Omental fat pad (tissue), 4 donors: ENCODE results near the gene NRXN2. TPM values are rescaled to one million over a fixed set of nuclear protein-coding genes. Genes with fewer than 3 reads are reported as not detected.

Experiments used
- ATAC-seq: fragments of 150-250 bp; one replicate; pipeline ENCODE4 v1.9.1; 2016; ENCODE audit warnings: mild to moderate bottlenecking, moderate library complexity; ENCODE audit not compliant: low FRiP score
- DNase-seq: peaks from one replicate; pipeline ENCODE4 v3.0.0-alpha.2; 2019; ENCODE audit warnings: low spot score
- total RNA-seq, 4 donors: library from RNA; depleted of rRNA; stranded (reverse); fragments of >200 nt; gene quantifications; one replicate each; pipeline ENCODE4 v1.1.0, GENCODE V29; 2016
- TF ChIP-seq, protein P1 (sequence below), 3 donors: fragments of 450-650 bp; IDR thresholded peaks; one replicate each; pipeline ENCODE4 v1.5.1; 2016 to 2017; ENCODE audit warnings: antibody characterized with exemption in 3 of 3, mild to moderate bottlenecking in 3 of 3, moderate library complexity in 2 of 3

The NRXN2 gene
- total RNA-seq, 4 donors from 2014 or later = 1.5 to 6.3 (median 3.4) TPM

DNA sequence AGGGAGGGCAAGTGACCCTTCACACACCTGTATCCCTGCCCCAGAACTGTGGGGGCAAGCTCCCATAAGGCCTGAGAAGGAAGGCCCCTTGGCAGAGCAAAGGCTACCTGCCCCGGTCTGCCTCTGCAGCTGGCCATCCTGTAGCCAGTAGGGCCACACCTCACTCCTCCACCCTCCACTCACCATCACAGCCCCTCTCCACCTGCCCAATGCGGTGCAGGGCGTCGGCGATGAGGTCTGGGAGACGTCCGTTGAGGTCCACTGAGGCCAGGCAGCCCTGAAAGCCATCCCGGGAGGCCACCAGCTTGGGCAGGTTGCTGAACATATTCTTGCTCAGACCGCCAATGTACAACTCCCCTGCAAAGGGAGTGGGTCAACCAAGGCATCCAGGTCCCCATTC lies 74.4 kb downstream of the NRXN2 start:
- ATAC-seq (no peak), DNase-seq (no peak)
- TF ChIP-seq, protein P1, sequence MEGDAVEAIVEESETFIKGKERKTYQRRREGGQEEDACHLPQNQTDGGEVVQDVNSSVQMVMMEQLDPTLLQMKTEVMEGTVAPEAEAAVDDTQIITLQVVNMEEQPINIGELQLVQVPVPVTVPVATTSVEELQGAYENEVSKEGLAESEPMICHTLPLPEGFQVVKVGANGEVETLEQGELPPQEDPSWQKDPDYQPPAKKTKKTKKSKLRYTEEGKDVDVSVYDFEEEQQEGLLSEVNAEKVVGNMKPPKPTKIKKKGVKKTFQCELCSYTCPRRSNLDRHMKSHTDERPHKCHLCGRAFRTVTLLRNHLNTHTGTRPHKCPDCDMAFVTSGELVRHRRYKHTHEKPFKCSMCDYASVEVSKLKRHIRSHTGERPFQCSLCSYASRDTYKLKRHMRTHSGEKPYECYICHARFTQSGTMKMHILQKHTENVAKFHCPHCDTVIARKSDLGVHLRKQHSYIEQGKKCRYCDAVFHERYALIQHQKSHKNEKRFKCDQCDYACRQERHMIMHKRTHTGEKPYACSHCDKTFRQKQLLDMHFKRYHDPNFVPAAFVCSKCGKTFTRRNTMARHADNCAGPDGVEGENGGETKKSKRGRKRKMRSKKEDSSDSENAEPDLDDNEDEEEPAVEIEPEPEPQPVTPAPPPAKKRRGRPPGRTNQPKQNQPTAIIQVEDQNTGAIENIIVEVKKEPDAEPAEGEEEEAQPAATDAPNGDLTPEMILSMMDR (IDR thresholded peaks at IDR 0.05) = no peak

DNA sequence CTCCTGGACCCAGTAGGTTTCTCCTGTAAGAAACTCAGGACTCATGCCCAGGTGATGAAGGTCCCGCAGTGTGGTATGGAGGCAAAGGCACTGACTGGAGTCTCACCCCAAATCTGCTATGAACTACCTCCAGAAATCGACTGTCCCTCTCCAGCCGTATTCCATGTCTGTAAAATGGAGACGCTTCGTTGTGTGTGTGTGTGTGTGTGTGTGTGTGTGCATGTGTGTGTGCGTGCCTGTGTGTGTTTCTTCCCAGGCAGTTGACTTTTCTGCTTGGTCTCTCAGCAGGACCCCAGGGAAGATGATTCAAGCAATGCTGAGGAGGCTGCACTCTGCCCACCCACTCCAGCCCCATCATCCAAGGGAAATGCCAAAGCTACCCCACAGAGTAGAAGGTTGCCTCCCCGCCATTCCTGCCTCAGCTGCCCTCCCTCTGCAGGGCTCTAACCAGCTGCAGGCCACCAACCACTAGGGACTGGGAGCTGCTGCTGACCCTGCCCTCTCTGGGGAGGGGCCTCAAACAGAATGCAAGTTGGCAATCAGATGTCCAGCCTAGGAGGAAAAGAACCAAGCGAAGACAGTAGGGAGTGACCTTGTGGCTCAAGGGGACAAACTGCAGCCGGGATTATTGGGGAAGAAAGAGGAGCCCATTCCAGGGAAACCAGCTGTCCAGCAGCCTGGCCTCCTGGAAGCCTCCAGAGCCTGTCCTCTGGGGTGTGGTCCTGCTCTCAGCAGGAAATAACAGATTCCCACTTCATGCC lies 75.8 kb downstream of the NRXN2 start:
- TF ChIP-seq, protein P1 (IDR thresholded peaks at IDR 0.05) = no peak
- ATAC-seq (no peak), DNase-seq (no peak)

DNA sequence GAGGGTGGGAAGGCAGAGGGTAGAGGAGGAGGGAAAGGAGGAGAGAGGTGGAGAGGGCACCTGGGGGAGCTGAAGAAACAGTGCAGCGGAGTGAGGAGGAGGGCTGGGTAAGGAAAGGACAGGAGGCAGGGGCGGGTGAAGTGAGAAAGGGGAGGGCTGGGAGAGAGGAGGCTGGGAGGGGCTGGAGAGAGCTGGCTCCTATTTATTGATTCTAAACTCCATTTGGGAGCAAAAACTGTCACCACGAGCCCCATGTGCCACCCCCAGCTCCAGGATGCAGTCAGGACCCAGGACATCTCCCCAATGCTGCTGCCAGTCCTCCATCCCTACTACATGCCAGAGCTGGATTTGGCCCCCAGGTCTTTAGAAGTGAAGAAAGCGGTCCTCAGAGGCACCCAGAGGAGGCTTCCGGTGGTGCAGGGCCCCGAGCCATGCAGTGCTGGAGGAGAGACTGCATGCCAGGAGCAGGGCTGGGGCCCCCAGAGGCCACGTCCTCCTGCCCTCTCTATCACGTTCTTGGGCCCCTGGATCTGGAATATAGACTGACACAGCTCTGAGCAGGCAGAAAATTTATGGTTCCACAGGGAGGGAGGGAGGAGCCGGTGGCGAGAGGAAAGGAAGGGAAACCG lies 78.2 kb downstream of the NRXN2 start:
- DNase-seq = no peak

DNA sequence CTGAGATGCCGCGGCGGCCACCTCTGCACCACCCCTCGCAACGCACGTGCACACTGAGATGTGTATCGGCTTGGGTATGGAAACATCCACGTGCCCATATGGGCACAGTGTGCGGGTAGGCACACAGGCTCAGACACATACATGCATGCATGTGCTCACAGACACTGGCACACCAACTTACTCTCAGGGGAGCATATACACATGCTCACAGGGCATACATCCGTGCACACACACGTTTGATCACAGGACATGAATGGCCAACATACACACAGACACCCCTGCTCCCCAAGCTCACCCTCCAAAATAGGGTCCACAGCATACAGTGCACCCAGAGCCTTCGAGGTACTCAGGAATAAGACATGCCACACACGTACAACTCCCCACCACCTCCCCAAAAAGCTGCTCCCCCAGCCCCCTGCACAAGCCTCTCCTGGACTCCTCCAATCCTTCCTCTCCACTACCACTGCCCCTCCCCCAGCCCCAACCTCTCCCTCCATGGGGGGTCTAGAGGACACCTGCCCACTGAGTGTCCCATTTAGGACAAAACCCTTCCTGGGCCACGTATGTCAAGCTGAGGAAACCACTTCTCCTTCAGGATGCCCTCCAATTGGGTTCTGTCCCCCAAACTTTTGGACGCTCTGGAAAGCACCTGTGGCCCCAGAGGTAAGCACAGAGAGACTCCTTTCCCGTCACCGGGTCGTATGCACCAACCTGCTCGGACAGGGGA lies 78.9 kb downstream of the NRXN2 start:
- DNase-seq = no peak
- TF ChIP-seq, protein P1 (IDR thresholded peaks at IDR 0.05) = no peak
- ATAC-seq = no peak

More for the DNA sequence above, 78.2 kb downstream of the NRXN2 start:
- TF ChIP-seq, protein P1 (IDR thresholded peaks at IDR 0.05) = no peak
- no peak for ATAC-seq

DNA sequence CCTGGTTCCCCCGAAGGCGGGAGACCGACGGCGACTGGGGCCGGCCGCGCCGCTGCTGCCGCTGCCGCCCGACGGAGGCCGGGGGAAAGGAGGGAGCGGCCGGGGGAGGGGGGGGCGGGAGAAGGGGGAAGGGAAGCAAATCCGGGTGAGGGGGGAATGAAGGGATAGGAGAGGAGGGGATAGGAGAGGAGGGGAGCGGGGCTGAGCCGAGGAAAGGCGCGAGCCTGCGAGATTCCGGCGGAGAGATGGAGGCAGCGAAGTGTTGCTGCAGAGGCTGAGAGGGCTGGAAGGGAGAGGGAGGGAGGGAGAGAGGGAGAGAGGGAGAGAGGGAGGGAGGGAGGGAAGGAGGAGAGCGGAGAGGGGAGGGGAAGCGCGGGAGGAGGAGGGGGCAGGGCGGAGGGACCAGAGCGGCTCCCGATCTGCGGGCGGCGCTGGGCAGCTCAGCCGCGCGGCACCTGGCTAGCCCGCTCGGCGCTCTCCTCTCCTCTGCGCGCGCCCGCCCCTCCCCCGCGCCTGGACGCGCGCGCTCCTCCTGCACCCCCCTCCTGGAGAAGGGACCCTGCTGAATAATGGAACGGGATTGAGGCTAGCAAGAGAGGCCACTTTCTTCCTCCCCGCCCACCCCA lies 79.6 kb downstream of the NRXN2 start:
- TF ChIP-seq, protein P1 (IDR thresholded peaks at IDR 0.05) = no peak
- ATAC-seq (no peak), DNase-seq (no peak)

DNA sequence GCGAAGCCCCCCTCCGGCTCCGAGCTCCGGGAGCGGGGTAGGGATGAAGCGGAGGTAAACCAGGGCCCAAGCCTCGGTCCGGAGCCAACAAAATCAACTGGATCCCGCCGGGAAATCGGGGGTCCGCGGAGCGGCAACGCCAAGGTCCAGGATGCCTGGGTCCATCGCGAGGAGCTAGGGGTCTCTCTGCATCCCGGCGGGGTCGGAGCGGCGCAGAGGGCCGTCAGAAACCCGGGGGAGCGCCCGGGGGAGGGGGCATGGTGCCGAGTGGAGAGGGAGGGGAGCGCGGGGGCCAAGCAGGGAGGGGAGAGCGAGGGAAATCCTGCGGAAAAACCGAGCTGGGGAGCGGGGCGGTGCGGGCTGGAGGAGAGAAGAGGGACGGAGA lies 80.1 kb downstream of the NRXN2 start:
- TF ChIP-seq, protein P1 (IDR thresholded peaks at IDR 0.05) = no peak
- ATAC-seq = no peak
- DNase-seq = no peak
